GM12873 (cell line): ENCODE data around the gene HOXB5.

Experiments used
- TF ChIP-seq, protein P1 (sequence below): IDR thresholded peaks from 2 replicates; pipeline ENCODE4 v1.5.1; 2012; ENCODE audit warnings: low read depth, mild to moderate bottlenecking, moderate library complexity, low read length, control low read depth; ENCODE audit not compliant: insufficient read depth; ENCODE audit errors: missing control alignments

HOXB5 gene

GRCh38 chr17:48591255-48592056, 2.1 kb downstream of the HOXB5 start:
- TF ChIP-seq, protein P1, sequence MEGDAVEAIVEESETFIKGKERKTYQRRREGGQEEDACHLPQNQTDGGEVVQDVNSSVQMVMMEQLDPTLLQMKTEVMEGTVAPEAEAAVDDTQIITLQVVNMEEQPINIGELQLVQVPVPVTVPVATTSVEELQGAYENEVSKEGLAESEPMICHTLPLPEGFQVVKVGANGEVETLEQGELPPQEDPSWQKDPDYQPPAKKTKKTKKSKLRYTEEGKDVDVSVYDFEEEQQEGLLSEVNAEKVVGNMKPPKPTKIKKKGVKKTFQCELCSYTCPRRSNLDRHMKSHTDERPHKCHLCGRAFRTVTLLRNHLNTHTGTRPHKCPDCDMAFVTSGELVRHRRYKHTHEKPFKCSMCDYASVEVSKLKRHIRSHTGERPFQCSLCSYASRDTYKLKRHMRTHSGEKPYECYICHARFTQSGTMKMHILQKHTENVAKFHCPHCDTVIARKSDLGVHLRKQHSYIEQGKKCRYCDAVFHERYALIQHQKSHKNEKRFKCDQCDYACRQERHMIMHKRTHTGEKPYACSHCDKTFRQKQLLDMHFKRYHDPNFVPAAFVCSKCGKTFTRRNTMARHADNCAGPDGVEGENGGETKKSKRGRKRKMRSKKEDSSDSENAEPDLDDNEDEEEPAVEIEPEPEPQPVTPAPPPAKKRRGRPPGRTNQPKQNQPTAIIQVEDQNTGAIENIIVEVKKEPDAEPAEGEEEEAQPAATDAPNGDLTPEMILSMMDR: no peak

- TF ChIP-seq, protein P1: no peak
Measured at GRCh38 chr17:48590607-48591161, 2.9 kb downstream of the HOXB5 start.

GRCh38 chr17:48589831-48590606, 3.6 kb downstream of the HOXB5 start, which contains the start of gene HOXB3:
TSS of gene HOXB3 (minus strand) at chr17:48590241. CDS start at chr17:48552474, 37,767 bp downstream.
- TF ChIP-seq, protein P1: no peak

DNA sequence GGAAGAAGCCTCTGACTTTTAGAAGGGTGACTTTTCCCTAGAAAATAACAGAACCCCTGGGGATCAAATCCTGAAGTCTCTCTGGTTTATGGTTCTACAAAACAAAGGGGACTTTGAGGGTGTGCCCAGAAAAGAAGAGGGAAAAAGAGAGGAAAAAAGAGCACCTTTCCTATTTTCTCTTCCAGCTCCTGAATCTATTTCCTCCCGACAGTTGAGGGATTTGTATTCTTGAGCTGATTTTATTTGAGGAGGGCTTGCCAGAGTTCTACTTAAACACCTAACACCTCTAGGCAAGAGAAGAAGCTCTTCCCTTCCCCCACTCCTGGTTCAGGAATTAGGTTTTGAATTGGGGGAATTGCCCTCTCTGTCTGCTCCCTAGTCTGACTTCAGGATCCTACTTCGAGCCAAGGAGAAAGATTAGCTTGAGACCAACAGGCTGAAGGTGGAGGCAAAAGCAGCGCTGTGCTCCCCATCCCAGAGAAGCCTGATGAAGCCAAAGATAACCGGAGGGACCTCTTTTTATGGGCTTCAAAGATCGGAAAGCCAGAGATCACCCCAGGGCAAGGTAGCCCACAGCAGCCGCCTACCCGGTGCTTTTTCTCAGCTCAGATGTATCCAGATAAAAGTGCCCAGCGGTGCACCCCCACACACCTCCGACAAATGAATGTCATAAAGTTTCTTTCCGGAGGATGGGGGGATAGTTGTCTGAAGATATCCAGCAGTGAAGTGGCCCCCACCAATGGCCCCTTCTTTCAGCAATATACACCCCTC, 4.3 kb downstream of the HOXB5 start:
- TF ChIP-seq, protein P1: no peak

- TF ChIP-seq, protein P1: no peak
Measured at GRCh38 chr17:48588528-48588927, 5.1 kb downstream of the HOXB5 start.

DNA sequence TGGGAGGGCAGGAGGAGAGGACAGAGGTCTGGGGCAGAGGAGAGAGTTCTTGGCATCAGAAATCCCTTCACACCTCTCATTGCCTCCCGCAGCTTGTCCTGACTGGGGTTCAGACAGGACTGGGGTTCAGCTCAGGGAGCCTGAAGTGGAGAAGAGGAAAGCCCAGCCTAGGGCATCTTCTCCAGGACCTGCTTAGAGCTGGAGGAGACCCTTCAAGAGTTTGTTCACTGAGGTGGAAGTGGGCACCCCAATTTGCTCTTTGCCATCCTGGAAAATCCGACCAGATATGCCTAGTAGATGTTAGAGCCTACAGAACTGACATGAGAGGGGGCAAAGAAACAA, 5.5 kb downstream of the HOXB5 start:
- TF ChIP-seq, protein P1: no peak
